Natural killer cell (primary cell): Measurements from ENCODE around the gene KCNK10. TPM values are rescaled to one million over a fixed set of nuclear protein-coding genes. Genes with fewer than 3 reads are reported as not detected.

Experiments
- ATAC-seq, 3 donors: fragments of 150-1000 bp in 2 of 3; fragments of 200-7000 bp in 1 of 3; cut with Tn5 transposase; 1 replicate in 1 of 3; 2 replicates in 2 of 3; pipeline ENCODE4 v1.10.0; 2021; ENCODE audit warnings: mild to moderate bottlenecking in 2 of 3, moderate library complexity in 2 of 3
- DNase-seq, 2 donors: peaks; one replicate each; pipeline versions ENCODE4 v3.0.0 to v3.0.0-alpha.2; 2013 to 2021; ENCODE audit warnings: mixed read lengths in 1 of 2
- H3K27ac ChIP-seq: one replicate; pipeline ENCODE4 v1.5.1; 2013; ENCODE audit warnings: mild to moderate bottlenecking, low read length
- H3K27me3 ChIP-seq: one replicate; pipeline ENCODE4 v1.6.1; 2013; ENCODE audit warnings: low read length; ENCODE audit not compliant: control insufficient read depth, insufficient read depth
- H3K36me3 ChIP-seq: one replicate; pipeline ENCODE4 v1.6.1; 2013; ENCODE audit warnings: low read length; ENCODE audit not compliant: control insufficient read depth, insufficient read depth
- H3K4me1 ChIP-seq: one replicate; pipeline ENCODE4 v1.6.1; 2013; ENCODE audit warnings: low read length; ENCODE audit not compliant: control insufficient read depth, insufficient read depth
- H3K4me3 ChIP-seq: one replicate; pipeline ENCODE4 v1.5.1; 2013; ENCODE audit warnings: low read length
- H3K9me3 ChIP-seq: one replicate; pipeline ENCODE4 v1.6.1; 2013; ENCODE audit warnings: low read length; ENCODE audit not compliant: control insufficient read depth, insufficient read depth
- H3K27ac Mint-ChIP-seq, 2 donors: one replicate each; pipeline ENCODE4 v1.8.0; 2022; ENCODE audit warnings: mild to moderate bottlenecking in 2 of 2, mixed read lengths in 2 of 2, moderate library complexity in 1 of 2
- H3K27me3 Mint-ChIP-seq, 2 donors: one replicate each; pipeline ENCODE4 v1.8.0; 2022; ENCODE audit warnings: low read depth in 2 of 2, mixed read lengths in 2 of 2
- H3K36me3 Mint-ChIP-seq: one replicate; pipeline ENCODE4 v1.8.0; 2022; ENCODE audit warnings: mixed read lengths
- H3K4me1 Mint-ChIP-seq, 2 donors: one replicate each; pipeline ENCODE4 v1.8.0; 2022; ENCODE audit warnings: mixed read lengths in 2 of 2
- H3K4me3 Mint-ChIP-seq: one replicate; pipeline ENCODE4 v1.8.0; 2022; ENCODE audit warnings: mild to moderate bottlenecking, moderate library complexity, mixed read lengths
- H3K9me3 Mint-ChIP-seq, 2 donors: one replicate each; pipeline ENCODE4 v1.8.0; 2022; ENCODE audit warnings: mixed read lengths in 2 of 2
- CTCF ChIP-seq: fragments of 200-600 bp; IDR thresholded peaks from one replicate; pipeline ENCODE4 v1.8.0; 2022; ENCODE audit warnings: antibody characterized with exemption
- WGBS: methylation state at CpG from one replicate; pipeline ENCODE4 v1.1.7; 2013; ENCODE audit warnings: missing lambda C conversion rate; ENCODE audit not compliant: insufficient coverage; 5-methylcytosine and 5-hydroxymethylcytosine counted together
- intact Hi-C: fragments of 100-400 bp; cut with micrococcal nuclease; formaldehyde crosslinking; loops from one replicate; pipeline ENCODE4 v1.14.2; 2022
- total RNA-seq, 4 donors: library from RNA; stranded (reverse); fragments of 120-200 nt in 1 of 4; gene quantifications; one replicate each; pipeline versions ENCODE4 v1.2.3 to v1.2.4, GENCODE V29; 2013 to 2022

KCNK10 gene
- total RNA-seq, 3 donors from 2014 or later (not counting 1 experiment from before 2014, with no cell fraction given): not detected

DNA sequence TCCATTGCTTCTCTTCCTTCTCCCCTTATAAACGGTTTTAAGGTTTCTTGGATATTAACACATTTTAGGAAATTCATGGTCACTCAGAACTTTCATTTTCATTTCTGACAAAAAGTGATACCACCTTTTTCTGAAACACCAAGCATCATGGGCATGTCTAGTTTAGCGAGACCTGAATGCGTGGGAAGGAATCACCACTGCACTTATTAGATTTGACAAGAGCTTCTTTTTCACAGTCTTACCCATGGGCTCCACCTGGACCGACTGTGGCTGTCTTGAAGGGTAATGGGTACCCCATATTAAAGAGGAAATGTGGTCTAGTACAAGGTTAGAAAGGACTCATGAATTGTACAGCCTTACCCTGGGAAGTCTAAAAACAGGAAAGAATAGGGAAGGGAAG, 95.4 kb downstream of the KCNK10 start:
- Histone ChIP-seq H3K27me3 (no peaks in the 10 kb centered on the region), H3K9me3 (peaks cover 3% of the 10 kb centered on the region), H3K4me1 (no peaks in the 10 kb centered on the region), H3K4me3 (no peak overlapping the region), H3K27ac (no peak overlapping the region), H3K36me3 (no peaks in the 10 kb centered on the region)
- Mint-ChIP-seq H3K27me3 (peaks cover 21 to 45% of the 10 kb centered on the region in 2 donors), H3K4me1 (no peaks in the 10 kb centered on the region), H3K9me3 (peaks cover 2 to 3% of the 10 kb centered on the region in 2 donors), H3K4me3 (no peak overlapping the region), H3K36me3 (peaks cover 12% of the 10 kb centered on the region), H3K27ac (no peak overlapping the region)
- no peak for TF ChIP-seq CTCF
- WGBS: 77% methylated on average over 4 of the region's 4 CpGs
- ATAC-seq: no peak
- intact Hi-C loops: no loop called here
- DNase-seq: no peak

DNA sequence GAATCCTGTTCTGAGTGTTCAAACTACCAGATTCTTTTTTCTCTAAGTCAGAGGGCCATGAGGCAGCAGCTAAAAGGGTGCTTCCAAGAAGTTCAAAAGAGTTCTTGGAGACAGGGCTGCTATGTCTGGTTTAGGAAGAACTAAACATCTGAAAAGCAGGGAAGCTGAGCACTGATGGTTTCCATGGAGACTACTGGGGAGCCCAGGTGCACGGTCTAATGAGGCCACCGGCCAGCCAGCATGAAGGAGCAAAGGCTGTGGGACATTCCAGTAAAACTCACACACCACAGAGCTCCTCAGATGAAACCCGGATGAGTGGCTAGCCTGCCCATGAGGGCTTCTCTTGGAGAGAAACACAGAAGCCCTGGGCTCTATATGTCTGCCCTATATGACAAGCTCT, 97.3 kb downstream of the KCNK10 start:
- Histone ChIP-seq H3K4me1 (no peaks in the 10 kb centered on the region), H3K36me3 (no peaks in the 10 kb centered on the region), H3K27me3 (no peaks in the 10 kb centered on the region), H3K9me3 (peaks cover 5% of the 10 kb centered on the region), H3K27ac (no peak overlapping the region), H3K4me3 (no peak overlapping the region)
- ATAC-seq: no peak
- 61% methylated on average over 3 of the region's 3 CpGs for WGBS
- no peak overlapping the region for H3K4me3 Mint-ChIP-seq
- no peaks in the 10 kb centered on the region for H3K4me1 Mint-ChIP-seq
- H3K27ac Mint-ChIP-seq: no peak overlapping the region
- H3K27me3 Mint-ChIP-seq: peaks cover 24 to 58% of the 10 kb centered on the region in 2 donors
- no peak for TF ChIP-seq CTCF
- peaks cover 19% of the 10 kb centered on the region for H3K36me3 Mint-ChIP-seq
- DNase-seq: no peak
- intact Hi-C loops: no loop called here
- peaks cover 3 to 4% of the 10 kb centered on the region in 2 donors for H3K9me3 Mint-ChIP-seq

DNA sequence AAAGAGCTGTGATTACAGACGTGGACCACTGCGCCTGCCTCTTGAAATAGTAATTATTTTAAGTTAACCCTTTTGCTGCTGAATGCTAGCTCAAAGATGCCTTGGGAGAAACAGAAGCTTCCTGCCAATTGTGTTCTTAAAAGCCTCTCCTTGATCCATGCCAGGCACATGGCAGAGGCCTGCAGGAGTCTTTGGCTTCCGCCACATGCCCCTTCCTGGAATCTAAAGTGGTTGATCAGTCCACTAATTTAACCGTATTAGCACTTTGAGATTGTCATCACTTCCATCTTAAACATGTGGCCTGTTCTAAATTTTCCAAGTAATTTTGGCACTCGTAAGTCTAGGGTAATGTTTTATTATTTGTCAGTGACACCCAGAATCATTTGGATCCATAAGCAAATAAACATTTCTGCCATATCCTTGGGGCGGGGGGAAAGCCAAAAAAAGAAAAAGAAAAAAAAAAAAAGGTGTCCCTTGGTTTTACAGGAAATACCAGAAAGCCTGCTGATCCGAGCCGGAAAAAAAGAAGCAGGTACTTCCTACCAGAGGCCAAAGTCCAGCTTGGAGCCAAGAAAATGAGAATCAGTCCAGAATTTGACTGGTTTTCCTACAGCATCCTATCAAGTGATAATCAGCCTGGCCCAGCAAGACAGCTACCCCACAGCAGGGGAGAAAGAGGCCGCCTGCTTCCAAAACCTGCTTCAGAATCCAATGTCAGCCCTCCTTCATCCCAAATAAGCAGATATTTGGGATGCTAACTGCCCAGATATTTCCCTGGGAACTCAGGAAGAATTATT, 104.8 kb downstream of the KCNK10 start:
- Mint-ChIP-seq H3K27me3 (peaks cover 13 to 19% of the 10 kb centered on the region in 2 donors), H3K4me3 (no peak overlapping the region), H3K9me3 (peaks cover 3 to 4% of the 10 kb centered on the region in 2 donors), H3K36me3 (peaks cover 11% of the 10 kb centered on the region), H3K27ac (no peak overlapping the region), H3K4me1 (no peaks in the 10 kb centered on the region)
- 95% methylated on average over 9 of the region's 9 CpGs for WGBS
- H3K27me3 ChIP-seq: no peaks in the 10 kb centered on the region
- no peak for ATAC-seq
- no peak for TF ChIP-seq CTCF
- intact Hi-C loops: no loop called here
- H3K36me3 ChIP-seq: no peaks in the 10 kb centered on the region
- H3K4me3 ChIP-seq: no peak overlapping the region
- peaks cover 4% of the 10 kb centered on the region for H3K9me3 ChIP-seq
- no peaks in the 10 kb centered on the region for H3K4me1 ChIP-seq
- no peak for DNase-seq
- no peak overlapping the region for H3K27ac ChIP-seq

DNA sequence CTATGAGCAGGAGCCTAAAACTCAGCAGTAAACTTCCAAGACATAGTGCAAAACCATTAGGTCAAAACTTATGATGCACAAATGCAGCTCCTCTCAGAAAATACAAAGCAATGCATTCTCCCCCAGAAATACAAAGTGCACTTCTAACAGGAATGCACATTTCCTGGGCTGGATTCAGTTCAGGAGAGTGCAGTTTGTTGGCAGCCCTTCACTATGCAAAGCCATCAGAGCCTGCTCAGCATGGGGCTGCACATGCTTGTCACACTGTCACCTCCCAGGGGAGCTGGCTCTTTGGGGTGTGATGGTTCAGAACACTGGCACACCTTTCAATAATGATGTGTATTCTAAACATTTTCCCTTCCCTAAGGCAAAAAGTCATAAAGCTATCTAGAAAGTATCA, 110.4 kb downstream of the KCNK10 start:
- ATAC-seq: no peak

More for the DNA sequence above, 110.4 kb downstream of the KCNK10 start:
- H3K4me3 ChIP-seq: no peak overlapping the region
- Mint-ChIP-seq H3K36me3 (no peaks in the 10 kb centered on the region), H3K4me1 (no peaks in the 10 kb centered on the region), H3K27me3 (peaks cover 4 to 13% of the 10 kb centered on the region in 2 donors), H3K27ac (no peak overlapping the region), H3K4me3 (no peak overlapping the region), H3K9me3 (no peaks in the 10 kb centered on the region)
- no peaks in the 10 kb centered on the region for H3K36me3 ChIP-seq
- TF ChIP-seq CTCF: no peak
- DNase-seq: no peak
- H3K27ac ChIP-seq: no peak overlapping the region
- H3K9me3 ChIP-seq: no peaks in the 10 kb centered on the region
- H3K4me1 ChIP-seq: no peaks in the 10 kb centered on the region
- H3K27me3 ChIP-seq: no peaks in the 10 kb centered on the region
- intact Hi-C loops: no loop called here
